ENCODE measurements around the gene OR2A7.
"Not testable (repeated sequence)": the region's sequence is repeated elsewhere in the genome, so short reads cannot be mapped to it uniquely, and the experiment has no call there.

- not testable (repeated sequence) for TF ChIP-seq CTCF, POLR2A (IDR thresholded peaks at IDR 0.05)
These were observed 16.8 kb downstream of the OR2A7 start for GRCh38 chr7:144247674-144248330.

All from lower leg skin (tissue), 3 donors.